Renal pelvis (tissue), 4 donors: ENCODE results near the gene BCAN. TPM values are rescaled to one million over a fixed set of nuclear protein-coding genes. Genes with fewer than 3 reads are reported as not detected.
A peak's percentile ranks its signal among the peaks of the same experiment; 100 is the strongest.

Experiments used
- DNase-seq: peaks from one replicate; pipeline ENCODE4 v3.0.0-alpha.2; 2013
- polyA plus RNA-seq, 3 donors: library from polyadenylated mRNA; unstranded; fragments of 120-200 nt; gene quantifications; one replicate each; pipeline ENCODE4 v1.2.1, GENCODE V29; 2013; ENCODE audit not compliant: insufficient read length in 3 of 3

Gene BCAN
- polyA plus RNA-seq, 3 donors: 0.18 to 2.2 (median 0.26) TPM

- DNase-seq: no peak
Measured at GRCh38 chr1:156676114-156676819, 34.4 kb downstream of the BCAN start.

DNA sequence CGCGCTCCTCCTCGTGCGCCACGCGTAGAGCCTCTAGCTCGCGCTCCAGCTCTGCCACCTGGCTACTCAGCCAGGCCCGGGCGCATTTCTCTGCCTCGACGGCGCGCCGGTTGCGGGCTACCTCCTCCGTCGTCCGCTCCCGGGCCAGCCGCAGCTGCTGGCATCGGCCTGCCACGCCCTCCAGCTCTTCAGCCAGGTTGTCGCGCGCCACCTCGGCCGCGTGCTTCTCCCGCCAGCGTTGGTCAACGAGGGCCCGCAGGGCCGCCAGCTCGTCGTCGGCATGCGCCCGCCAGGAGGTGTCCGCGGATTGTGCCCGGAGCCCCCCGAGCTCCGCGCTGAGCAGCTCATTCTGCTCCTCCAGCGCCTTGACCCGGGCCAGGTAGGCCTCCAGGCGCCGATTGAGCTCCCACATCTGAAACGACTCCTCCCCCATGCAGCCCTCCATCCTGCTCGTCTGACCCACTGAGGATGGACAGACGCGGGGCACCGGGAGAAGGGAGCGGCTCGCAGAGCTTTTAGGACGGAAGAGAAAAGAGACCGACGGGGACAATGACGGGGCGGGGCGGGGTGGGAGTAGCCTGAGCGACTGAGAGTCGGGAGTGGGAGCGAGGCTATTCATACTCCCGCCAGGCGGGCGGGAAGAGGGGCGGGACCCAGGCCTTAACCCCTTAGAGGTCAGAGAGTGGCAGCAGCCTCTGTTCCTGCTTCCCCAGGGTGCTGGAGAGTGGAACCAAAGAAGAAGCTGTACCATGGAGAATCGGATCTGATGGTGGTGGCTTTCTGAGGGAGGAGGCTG lies 35.1 kb downstream of the BCAN start, which contains the start of gene NES:
Gene NES (minus strand): TSS at position 588 of the 796 bp plus-strand sequence. CDS start 143 bp downstream, at position 445.
- peak; percentile 82 for DNase-seq

DNA sequence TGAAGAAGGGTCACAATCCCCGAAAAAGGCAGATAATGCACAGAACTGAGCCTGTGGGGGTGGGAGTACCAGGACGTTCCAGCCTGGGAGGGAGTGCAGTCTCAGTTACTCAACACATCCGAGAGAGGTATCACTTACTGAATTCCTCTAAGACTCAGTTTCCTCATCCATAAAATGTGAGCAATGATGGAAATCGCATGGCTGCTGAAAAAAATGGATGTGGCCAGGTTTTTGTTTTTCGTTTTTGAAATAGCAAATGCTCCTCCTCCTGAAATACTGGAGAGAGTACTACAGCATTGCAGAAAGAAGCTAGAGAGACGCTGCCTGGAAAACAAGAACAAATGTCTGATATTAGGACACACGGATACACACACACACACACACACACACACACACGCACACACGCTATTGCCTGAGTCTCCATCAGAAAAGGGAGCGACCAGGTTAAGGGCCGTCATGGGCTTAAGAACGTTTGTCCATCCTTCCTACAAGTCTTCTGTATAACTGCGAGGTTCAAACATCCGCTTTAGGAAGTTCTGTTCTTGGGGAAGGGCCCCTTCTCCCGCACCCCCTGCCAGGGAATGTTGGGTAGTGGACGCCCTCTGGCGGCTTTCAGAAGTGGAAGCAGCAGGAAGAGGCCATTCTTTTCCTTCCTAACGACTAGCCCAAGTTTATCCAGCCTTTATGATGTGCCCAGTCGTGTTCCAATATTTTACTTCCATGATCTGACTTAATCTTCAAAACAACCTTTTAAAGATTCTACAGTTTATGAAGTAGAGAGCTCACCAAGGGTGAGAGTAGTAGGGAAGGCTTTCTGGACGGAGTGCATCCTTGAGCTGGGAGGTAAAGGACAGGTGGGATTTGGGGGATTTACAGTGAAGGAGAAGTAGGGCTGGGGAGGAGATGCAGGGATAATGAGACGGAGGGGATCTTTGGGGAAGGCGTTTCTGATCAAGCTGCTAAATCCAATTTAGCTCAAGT lies 36.0 kb downstream of the BCAN start:
- no peak for DNase-seq

- DNase-seq: no peak
Measured at GRCh38 chr1:156680056-156680455, 38.1 kb downstream of the BCAN start.

GRCh38 chr1:156681196-156681960 lies 39.5 kb downstream of the BCAN start:
- no peak for DNase-seq

- DNase-seq: no peak
Measured at GRCh38 chr1:156682166-156682890, 40.4 kb downstream of the BCAN start.

DNA sequence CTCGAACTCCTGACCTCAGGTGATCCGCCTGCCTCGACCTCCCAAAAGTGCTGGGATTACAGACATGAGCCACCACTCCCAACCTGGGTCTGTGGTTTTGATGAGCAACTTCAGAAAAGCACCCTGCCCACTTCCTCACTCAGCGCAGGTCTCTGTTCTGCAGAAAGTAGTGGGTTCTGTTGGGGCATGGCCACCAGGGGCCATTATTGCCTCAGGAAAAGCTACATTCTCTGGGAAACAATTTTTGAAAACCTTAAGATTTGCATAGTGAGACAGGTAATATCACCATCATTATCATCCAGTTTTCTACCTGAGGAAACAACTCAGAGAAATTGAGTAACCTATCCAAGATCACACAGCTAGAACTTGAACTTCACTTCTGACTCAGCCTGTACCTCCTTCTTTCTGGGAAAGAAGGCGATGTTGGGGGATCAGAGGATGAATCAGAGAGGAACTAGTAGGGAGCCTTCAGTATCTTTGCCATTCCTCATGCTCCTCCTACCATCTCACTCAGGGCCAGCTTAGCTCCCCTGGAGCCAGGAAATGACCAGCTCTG lies 42.4 kb downstream of the BCAN start:
- no peak for DNase-seq

GRCh38 chr1:156689035-156689952 lies 47.4 kb downstream of the BCAN start:
- DNase-seq: peak; percentile 91

- DNase-seq: peak; percentile 78
Measured at GRCh38 chr1:156689953-156690674, 48.2 kb downstream of the BCAN start.

DNA sequence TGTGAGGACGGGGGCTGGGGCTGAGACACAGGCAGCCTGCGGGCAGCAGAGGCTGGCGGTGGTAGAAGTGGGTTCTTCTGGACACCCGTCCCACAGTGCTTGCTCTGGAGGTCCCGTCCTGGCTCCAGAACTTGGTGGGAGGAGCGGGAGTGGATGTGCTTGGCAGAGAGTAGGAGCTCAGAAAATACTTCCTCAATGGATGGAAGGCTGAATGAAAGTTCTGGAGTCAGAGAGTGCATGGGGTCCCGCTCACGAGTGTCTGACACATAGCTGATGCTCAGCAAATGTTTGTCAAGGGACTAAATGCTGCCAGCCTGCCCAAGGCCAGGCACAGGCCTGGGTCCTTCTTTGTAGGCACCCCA lies 48.7 kb downstream of the BCAN start:
- DNase-seq: no peak

DNA sequence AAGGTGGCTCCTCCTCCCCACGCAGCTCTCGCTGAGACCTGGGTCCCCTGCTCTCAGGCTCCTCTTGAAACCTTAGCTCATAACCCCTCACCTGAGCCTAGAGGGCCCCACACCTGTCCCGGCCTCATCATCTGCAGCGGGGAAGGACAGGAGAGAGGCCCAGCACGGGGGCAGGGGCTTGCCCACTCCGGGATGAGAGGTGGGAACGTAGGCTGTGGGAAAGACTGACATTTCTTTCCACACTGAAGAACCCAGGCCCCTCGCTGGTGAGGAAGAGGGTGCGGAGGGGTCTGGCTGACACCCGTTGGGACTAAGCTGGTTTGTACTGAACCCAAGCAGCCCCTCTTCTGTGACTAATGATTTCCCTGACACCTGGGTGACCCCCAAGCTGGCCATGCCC lies 49.3 kb downstream of the BCAN start:
- DNase-seq: no peak

DNA sequence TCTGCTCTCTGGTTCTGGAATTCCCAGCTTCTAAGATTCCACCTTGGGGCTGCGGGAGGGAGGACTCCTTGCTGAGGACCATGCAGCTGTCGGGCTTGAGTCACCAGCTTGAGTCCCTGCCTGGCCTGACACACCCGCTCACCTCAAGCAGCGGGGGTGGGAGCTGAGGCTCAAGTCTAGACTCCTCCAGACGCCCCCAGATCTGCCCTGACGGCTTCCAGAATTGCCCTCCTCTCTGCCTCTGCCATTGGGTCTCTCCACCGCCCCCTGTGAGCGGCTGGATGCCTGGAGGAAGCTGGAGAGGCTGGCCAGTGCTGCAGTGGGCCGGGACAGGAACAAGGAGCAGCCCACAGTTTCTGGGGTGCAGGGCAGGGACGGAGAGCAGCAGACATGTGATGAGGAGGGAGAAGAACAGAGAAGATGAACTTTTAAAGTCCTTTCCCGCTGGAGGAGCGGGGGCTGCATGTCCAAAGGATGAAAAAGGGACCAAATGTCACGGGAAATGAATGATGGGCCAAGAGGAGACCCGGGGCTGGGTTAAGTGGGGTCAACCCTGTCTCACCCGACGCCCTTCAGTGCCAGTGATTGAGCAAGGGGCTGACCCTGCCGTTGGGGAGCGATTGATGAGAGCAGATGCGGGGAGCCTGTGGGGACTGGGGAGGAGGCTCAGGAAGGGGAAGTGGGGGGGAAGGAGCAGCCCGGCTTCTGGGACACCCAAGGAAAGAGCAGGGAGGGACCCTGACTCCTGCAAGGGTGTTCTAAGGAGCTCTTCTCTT lies 49.9 kb downstream of the BCAN start:
- no peak for DNase-seq

GRCh38 chr1:156692441-156692924 lies 50.6 kb downstream of the BCAN start:
- DNase-seq: no peak

GRCh38 chr1:156692925-156693847 lies 51.3 kb downstream of the BCAN start:
- peak; percentile 90 for DNase-seq

DNA sequence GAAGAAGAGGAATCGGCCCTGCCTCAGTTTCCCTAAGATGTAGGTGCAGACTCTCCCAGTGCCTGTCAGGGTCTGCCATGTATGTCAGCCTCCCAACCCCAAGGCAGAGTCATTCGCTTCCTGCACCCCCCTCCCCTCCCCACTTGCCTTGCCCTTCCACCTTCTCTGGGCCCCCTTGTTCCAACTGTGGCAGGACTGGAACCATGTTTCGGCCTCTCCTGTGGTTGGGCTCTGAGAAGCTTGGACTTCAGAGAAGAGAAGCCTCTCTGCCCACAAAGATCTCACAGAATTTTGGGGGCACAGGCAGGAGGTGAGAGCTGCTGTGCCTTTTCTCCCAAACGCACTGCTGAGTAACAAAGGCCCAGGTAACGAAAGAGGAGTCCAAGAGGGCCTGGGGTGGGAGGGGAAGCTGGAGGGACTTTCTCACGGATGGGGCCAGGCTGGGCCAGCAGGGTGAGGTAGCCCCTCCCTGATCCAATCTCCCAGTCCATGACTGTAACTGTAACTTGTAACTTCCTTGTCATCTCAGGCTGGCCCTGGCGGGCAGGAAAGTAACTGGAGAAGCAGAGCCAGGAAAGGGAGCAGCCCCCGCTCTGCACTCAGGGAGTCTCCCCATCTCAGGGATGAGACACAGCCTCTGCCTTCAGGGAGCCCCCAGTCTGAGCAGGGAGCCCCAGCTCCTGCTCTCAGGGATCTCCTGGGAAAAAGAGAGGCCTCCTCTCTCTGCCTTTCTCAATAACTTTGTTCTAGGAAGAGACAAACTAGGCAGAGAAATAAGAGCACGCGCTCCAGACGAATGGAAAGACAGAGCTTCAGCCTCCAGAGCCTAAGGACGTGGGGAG lies 52.2 kb downstream of the BCAN start:
- DNase-seq: no peak

GRCh38 chr1:156694690-156694962 lies 52.7 kb downstream of the BCAN start:
- DNase-seq: no peak
